GM03348 (cell line): Measurements from ENCODE around the gene POMGNT2.

Experiments
- DNase-seq: peaks from one replicate; pipeline ENCODE4 v3.0.0; 2012; ENCODE audit warnings: low spot score

The POMGNT2 gene

GRCh38 chr3:43105596-43106292 lies at the start of gene POMGNT2:
POMGNT2 (minus strand) TSS chr3:43106079; CDS start chr3:43081431, 24,648 bp downstream.
- DNase-seq, result peak; percentile 98

GRCh38 chr3:43154980-43155379 lies 49.1 kb upstream of the POMGNT2 start:
- DNase-seq, result no peak

- DNase-seq, result peak; percentile 69
These were observed 47.6 kb upstream of the POMGNT2 start for GRCh38 chr3:43153216-43154083.

GRCh38 chr3:43152649-43153048 lies 46.8 kb upstream of the POMGNT2 start:
- no peak for DNase-seq

GRCh38 chr3:43148033-43148432 lies 42.2 kb upstream of the POMGNT2 start:
- no peak for DNase-seq

GRCh38 chr3:43146599-43146998 lies 40.7 kb upstream of the POMGNT2 start:
- DNase-seq, result no peak

- no peak for DNase-seq
These were observed 39.0 kb upstream of the POMGNT2 start for GRCh38 chr3:43144761-43145490.

GRCh38 chr3:43142472-43142871 lies 36.6 kb upstream of the POMGNT2 start:
- no peak for DNase-seq

- no peak for DNase-seq
These were observed 32.8 kb upstream of the POMGNT2 start for GRCh38 chr3:43138488-43139231.

GRCh38 chr3:43132870-43133636 lies 27.2 kb upstream of the POMGNT2 start:
- DNase-seq, result no peak

GRCh38 chr3:43132193-43132592 lies 26.3 kb upstream of the POMGNT2 start:
- no peak for DNase-seq

GRCh38 chr3:43128464-43128863 lies 22.6 kb upstream of the POMGNT2 start:
- no peak for DNase-seq

GRCh38 chr3:43126536-43126935 lies 20.7 kb upstream of the POMGNT2 start:
- no peak for DNase-seq

- no peak for DNase-seq
These were observed 18.0 kb upstream of the POMGNT2 start for GRCh38 chr3:43123895-43124294.

- no peak for DNase-seq
These were observed 15.1 kb upstream of the POMGNT2 start for GRCh38 chr3:43120937-43121336.

GRCh38 chr3:43117257-43117656 lies 11.4 kb upstream of the POMGNT2 start:
- DNase-seq, result no peak

GRCh38 chr3:43113671-43114070 lies 7.8 kb upstream of the POMGNT2 start:
- no peak for DNase-seq

GRCh38 chr3:43106293-43106628 lies 382 bp upstream of the POMGNT2 start:
- DNase-seq, result no peak

GRCh38 chr3:43104660-43105595 lies 951 bp downstream of the POMGNT2 start:
- no peak for DNase-seq

GRCh38 chr3:43104039-43104438 lies 1.8 kb downstream of the POMGNT2 start:
- DNase-seq, result no peak
